Stomach (tissue), 4 donors: ENCODE results near the gene ZSWIM5.

ENCODE experiments used
- EP300 ChIP-seq: sonication (generic); formaldehyde crosslinking; IDR thresholded peaks from one replicate; pipeline ENCODE4 v1.6.1; 2017; ENCODE audit warnings: antibody characterized with exemption
- TF ChIP-seq, protein P1 (sequence below), 7 experiments: fragments of 450-650 bp in 4 of 7; fragments of 200-600 bp in 3 of 7; sonication (generic) in 3 of 7; IDR thresholded peaks; one replicate each; pipeline ENCODE4 v1.5.1; 2016 to 2019; ENCODE audit warnings: antibody characterized with exemption in 7 of 7, control low read depth in 2 of 7, mild to moderate bottlenecking in 1 of 7

GRCh38 chr1:45038240-45038639, 168.2 kb downstream of the ZSWIM5 start:
- TF ChIP-seq, protein P1, sequence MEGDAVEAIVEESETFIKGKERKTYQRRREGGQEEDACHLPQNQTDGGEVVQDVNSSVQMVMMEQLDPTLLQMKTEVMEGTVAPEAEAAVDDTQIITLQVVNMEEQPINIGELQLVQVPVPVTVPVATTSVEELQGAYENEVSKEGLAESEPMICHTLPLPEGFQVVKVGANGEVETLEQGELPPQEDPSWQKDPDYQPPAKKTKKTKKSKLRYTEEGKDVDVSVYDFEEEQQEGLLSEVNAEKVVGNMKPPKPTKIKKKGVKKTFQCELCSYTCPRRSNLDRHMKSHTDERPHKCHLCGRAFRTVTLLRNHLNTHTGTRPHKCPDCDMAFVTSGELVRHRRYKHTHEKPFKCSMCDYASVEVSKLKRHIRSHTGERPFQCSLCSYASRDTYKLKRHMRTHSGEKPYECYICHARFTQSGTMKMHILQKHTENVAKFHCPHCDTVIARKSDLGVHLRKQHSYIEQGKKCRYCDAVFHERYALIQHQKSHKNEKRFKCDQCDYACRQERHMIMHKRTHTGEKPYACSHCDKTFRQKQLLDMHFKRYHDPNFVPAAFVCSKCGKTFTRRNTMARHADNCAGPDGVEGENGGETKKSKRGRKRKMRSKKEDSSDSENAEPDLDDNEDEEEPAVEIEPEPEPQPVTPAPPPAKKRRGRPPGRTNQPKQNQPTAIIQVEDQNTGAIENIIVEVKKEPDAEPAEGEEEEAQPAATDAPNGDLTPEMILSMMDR (IDR thresholded peaks at IDR 0.05), result no peak
- TF ChIP-seq EP300, result no peak
